Omental fat pad (tissue), 4 donors: ENCODE results near the gene KIR3DL1. TPM values are rescaled to one million over a fixed set of nuclear protein-coding genes. Genes with fewer than 3 reads are reported as not detected.
"Not testable (repeated sequence)": the region's sequence is repeated elsewhere in the genome, so short reads cannot be mapped to it uniquely, and the experiment has no call there.

ENCODE experiments used
- ATAC-seq: fragments of 150-250 bp; one replicate; pipeline ENCODE4 v1.9.1; 2016; ENCODE audit warnings: mild to moderate bottlenecking, moderate library complexity; ENCODE audit not compliant: low FRiP score
- DNase-seq: peaks from one replicate; pipeline ENCODE4 v3.0.0-alpha.2; 2019; ENCODE audit warnings: low spot score
- CTCF ChIP-seq, 3 donors: fragments of 450-650 bp; IDR thresholded peaks; one replicate each; pipeline ENCODE4 v1.5.1; 2016 to 2017; ENCODE audit warnings: antibody characterized with exemption in 3 of 3, mild to moderate bottlenecking in 3 of 3, moderate library complexity in 2 of 3
- total RNA-seq, 4 donors: library from RNA; depleted of rRNA; stranded (reverse); fragments of >200 nt; gene quantifications; one replicate each; pipeline ENCODE4 v1.1.0, GENCODE V29; 2016

The KIR3DL1 gene
- under 1 TPM in 1 of 4 donors, not detected in 3; 0.38 TPM for total RNA-seq

DNA sequence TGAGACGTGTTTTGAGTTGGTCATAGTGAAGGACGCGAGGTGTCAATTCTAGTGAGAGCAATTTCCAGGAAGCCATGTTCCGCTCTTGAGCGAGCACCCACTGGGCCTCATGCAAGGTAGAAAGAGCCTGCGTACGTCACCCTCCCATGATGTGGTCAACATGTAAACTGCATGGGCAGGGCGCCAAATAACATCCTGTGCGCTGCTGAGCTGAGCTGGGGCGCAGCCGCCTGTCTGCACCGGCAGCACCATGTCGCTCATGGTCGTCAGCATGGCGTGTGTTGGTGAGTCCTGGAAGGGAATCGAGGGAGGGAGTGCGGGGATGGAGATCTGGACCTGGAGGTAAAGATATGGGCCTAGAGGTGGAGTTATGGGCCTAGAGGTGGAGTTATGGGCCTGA, at the start of gene KIR3DL1:
Gene KIR3DL1, plus strand, starts transcription at position 218 of the 400 bp plus-strand sequence.
- not testable (repeated sequence) for DNase-seq, ATAC-seq

- DNase-seq, ATAC-seq: not testable (repeated sequence)
Measured at GRCh38 chr19:54769646-54770045, 46.6 kb upstream of the KIR3DL1 start, which contains the start of gene KIR2DL1. TSS of gene KIR2DL1 (plus strand) at chr19:54769793. CDS start at chr19:54769851, 58 bp downstream.

- DNase-seq, ATAC-seq: not testable (repeated sequence)
Measured at GRCh38 chr19:54770511-54770910, 45.8 kb upstream of the KIR3DL1 start.

DNA sequence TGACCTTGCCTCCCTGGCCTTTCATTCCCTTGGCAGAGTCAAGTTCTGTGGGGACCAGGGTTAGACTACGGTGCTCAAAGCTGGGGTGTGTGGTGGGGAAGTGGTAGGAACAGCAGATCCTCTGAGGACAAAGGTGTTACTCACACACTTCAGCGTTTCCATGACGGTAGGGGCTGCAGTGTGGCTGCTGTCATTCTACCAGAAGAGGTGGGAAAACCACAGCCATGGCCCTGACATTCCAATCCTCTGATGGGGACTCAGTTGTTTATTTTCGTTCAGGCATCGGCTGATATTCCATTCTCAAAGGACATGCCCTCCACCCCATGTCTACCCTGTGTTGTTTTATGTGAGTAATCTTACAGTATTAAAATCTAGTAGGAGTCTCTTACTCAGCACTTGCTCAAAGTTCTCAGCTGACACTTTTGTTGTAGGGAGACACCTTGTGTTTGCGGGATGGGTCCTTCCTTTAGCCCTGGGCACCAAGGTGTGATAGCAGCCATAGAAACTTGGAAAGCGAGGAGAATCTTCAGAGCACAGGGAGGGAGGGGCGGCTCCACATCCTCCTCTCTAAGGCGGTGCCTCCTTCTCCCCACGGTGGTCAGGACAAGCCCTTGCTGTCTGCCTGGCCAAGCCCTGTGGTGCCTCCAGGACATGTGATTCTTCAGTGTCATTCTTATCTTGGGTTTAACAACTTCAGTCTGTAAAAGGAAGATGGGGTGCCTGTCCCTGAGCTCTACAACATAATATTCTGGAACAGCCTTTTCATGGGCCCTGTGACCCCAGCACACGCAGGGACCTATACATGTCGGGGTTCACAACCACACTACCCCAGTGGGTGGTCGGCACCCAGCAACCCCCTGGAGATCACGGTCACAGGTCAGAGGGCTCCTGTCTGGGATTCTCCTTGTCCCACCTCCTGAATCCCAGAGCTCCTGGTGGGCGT, 45.0 kb upstream of the KIR3DL1 start:
- not testable (repeated sequence) for DNase-seq, ATAC-seq

GRCh38 chr19:54772666-54773065, 43.6 kb upstream of the KIR3DL1 start:
- not testable (repeated sequence) for ATAC-seq, DNase-seq

- ATAC-seq, DNase-seq: not testable (repeated sequence)
Measured at GRCh38 chr19:54775095-54775815, 41.0 kb upstream of the KIR3DL1 start.

DNA sequence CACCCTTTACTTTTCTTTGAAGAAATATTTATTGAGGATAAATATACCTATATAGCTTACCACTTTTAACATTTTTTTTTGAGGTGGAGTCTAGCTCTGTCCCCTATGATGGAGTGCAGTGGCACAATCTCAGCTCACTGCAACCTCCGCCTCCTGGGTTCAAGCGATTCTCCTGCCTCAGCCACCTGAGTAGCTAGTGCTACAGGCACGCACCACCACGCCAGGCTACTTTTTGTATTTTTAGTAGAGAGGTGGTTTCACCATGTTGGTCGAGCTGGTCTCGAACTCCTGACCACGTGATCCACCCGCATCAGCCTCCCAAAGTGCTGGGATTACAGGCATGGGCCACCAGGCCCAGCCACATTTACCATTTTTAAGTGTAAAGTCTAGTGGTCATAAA, 40.4 kb upstream of the KIR3DL1 start:
- not testable (repeated sequence) for ATAC-seq, DNase-seq

DNA sequence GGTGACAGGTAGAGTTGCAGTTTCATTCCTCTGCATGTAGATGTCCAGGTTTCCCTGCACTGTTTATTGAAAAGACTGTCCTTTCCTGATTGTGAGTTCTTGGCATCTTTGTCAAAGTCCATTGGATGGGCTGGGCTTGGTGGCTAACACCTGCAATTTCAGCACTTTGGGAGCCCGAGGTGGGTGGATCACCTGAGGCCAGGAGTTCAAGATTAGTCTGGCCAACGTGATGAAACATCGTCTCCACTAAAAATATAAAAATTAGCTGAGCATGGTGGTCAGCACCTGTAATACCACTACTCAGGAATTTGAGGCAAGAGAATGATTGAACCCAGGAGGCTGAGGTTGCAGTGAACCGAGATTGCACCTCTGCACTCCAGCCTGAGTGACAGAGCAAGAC, 38.4 kb upstream of the KIR3DL1 start:
- ATAC-seq = not testable (repeated sequence)

DNA sequence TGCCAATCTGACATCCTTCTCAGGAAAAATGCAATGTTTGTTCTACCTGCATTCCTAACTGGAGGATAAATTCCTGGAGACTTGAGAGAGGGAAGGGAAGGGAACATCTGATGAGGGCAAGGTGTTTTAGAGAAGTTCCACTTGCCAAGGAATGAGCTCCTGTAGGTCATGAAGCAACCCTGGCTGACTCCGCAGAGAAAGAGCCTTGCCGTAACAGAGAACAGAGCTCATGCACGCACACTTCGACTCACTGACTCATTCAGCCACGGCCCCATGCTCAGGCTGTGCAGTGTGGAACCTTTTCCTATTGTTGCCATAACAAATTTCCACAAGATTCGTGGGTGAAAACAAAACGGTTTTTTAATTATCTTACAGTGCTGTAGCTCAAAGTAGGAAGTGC, 37.4 kb upstream of the KIR3DL1 start:
- ATAC-seq, DNase-seq: not testable (repeated sequence)

More for the DNA sequence above, 38.4 kb upstream of the KIR3DL1 start:
- not testable (repeated sequence) for DNase-seq

GRCh38 chr19:54782916-54783315, 33.4 kb upstream of the KIR3DL1 start:
- not testable (repeated sequence) for ATAC-seq, DNase-seq

DNA sequence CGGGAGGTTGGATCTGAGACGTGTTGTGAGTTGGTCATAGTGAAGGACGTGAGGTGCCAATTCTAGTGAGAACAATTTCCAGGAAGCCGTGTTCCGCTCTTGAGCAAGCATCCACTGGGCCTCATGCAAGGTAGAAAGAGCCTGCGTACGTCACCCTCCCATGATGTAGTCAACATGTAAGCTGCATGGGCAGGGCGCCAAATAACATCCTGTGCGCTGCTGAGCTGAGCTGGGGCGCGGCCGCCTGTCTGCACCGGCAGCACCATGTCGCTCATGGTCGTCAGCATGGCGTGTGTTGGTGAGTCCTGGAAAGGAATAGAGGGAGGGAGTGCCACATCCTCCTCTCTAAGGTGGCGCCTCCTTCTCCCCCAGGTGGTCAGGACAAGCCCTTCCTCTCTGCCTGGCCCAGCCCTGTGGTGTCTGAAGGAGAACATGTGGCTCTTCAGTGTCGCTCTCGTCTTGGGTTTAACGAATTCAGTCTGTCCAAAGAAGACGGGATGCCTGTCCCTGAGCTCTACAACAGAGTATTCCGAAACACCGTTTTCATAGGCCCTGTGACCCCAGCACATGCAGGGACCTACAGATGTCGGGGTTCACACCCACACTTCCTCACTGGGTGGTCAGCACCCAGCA, 30.1 kb upstream of the KIR3DL1 start:
- DNase-seq, ATAC-seq: not testable (repeated sequence)

DNA sequence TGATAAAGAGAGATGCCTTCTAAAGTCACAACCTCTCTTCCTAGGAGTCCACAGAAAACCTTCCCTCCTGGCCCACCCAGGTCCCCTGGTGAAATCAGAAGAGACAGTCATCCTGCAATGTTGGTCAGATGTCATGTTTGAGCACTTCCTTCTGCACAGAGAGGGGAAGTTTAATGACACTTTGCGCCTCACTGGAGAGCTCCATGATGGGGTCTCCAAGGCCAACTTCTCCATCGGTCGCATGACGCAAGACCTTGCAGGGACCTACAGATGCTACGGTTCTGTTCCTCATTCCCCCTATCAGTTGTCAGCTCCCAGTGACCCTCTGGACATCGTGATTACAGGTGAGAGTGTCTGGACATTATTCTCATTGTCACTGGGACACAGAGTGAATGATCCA, 28.1 kb upstream of the KIR3DL1 start:
- not testable (repeated sequence) for DNase-seq, ATAC-seq

GRCh38 chr19:54790711-54791110, 25.6 kb upstream of the KIR3DL1 start:
- DNase-seq (no peak), ATAC-seq (no peak)
- TF ChIP-seq CTCF (IDR thresholded peaks at IDR 0.05) = no peak
